HG02642 (cell line): ENCODE measurements around the gene ABLIM2.
A peak's percentile ranks its signal among the peaks of the same experiment; 100 is the strongest.
"Not testable (repeated sequence)": the region's sequence is repeated elsewhere in the genome, so short reads cannot be mapped to it uniquely, and the experiment has no call there.

Experiments used
- ATAC-seq: cut with Tn5 transposase; IDR thresholded peaks from one replicate; pipeline ENCODE4 v1.9.1; 2021; ENCODE audit warnings: mild to moderate bottlenecking; ENCODE audit not compliant: unreplicated experiment, poor library complexity

The ABLIM2 gene

DNA sequence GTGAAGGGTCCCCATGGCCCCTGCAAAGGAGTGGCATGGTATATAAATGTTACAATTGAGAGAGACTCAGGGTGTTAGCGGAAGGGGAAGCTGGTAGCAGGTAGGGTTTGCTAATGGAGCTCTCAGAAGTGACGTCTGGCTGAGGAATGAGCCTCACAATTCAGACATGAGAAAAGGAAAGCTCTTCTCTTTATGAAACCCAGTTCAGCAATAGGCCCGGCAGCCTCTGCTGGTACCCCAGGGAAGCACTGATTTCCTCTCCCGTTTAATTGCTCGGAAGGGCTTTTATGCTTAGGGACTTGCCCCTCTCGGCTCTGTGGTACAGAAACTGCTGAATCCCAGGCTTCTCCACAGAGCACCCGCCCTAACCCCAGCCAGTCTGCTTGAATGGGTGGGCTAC, 199.5 kb downstream of the ABLIM2 start:
- no peak for ATAC-seq

GRCh38 chr4:7956934-7957656, 201.5 kb downstream of the ABLIM2 start:
- ATAC-seq: no peak

DNA sequence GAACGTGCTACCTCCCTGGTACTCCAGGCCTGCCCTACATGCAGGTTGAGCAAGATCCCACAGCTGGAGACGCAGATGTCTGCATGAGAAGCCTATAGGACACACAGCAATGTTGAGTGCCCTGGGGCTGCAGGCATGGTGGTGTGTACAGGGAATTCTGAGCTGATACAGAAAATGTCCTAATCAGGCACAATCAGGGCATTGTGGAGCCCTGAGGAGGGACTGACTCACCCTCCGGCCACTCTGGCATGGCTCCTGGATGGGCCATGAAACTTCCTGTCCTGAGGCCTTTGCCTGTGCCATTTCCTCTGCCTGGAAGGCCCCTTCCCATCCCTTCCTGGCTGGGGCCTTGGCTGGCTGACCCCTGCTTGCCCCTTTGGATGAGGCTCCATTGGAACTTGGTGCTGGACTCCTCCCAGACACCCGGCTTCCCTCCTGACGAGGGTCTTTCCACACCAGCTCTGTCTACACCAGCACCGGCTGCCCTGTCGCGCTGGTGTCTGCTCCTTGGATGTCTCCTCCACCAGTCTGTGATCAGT, 202.3 kb downstream of the ABLIM2 start:
- no peak for ATAC-seq

- no peak for ATAC-seq
Measured at GRCh38 chr4:7955393-7955792, 203.2 kb downstream of the ABLIM2 start.

GRCh38 chr4:7952615-7953014, 206.0 kb downstream of the ABLIM2 start:
- no peak for ATAC-seq

GRCh38 chr4:7950301-7951092, 208.1 kb downstream of the ABLIM2 start:
- ATAC-seq: no peak

- ATAC-seq: no peak
Measured at GRCh38 chr4:7949759-7950158, 208.9 kb downstream of the ABLIM2 start.

GRCh38 chr4:7947927-7948326, 210.7 kb downstream of the ABLIM2 start:
- ATAC-seq: no peak

- no peak for ATAC-seq
Measured at GRCh38 chr4:7945709-7946380, 212.8 kb downstream of the ABLIM2 start.

GRCh38 chr4:7944599-7945220, 213.9 kb downstream of the ABLIM2 start:
- ATAC-seq: no peak

- ATAC-seq: not testable (repeated sequence)
Measured at GRCh38 chr4:7943688-7944087, 214.9 kb downstream of the ABLIM2 start.

GRCh38 chr4:7943211-7943610, 215.4 kb downstream of the ABLIM2 start:
- no peak for ATAC-seq

- ATAC-seq: no peak
Measured at GRCh38 chr4:7941965-7942496, 216.6 kb downstream of the ABLIM2 start.

DNA sequence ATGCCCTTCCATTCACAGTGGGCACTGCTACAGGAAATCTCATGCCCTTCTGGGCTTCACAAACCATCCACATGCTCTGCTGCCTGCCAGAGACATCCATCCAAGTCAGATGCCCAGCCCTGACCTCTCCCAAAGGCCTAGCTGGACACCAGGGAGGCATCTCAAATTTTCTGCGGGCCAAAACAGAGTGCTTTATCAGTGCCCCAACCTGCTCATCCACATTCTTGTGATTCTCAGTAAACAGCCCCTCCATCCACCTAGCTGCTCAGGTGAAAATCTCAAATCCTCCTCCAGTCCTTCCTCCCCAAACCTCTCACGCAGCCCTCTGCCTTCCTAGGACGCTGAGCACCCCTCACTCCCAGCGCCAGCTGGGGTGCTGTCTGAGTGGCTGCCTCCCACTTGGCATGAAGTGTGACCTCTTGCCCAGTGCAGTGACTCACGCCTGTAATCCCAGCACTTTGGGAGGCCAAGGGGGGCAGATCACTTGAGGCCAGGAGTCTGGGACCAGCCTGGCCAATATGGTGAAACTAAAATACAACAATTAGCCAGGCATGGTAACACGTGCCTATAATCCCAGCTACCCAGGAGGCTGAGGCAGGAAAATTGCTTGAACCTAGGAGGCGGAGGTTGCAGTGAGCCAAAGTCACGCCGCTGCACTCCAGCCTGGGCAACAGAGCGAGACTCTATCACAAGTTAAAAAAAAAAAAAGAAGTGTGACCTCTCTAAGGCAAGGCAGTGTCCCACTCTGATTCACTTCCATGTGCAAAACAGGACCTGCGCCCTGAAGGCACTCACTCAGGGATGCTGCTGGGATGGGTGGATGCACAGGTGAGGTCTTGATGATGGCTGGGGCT, 217.3 kb downstream of the ABLIM2 start:
- ATAC-seq: no peak

- peak; percentile 94 for ATAC-seq
Measured at GRCh38 chr4:7939377-7940108, 219.1 kb downstream of the ABLIM2 start, which contains the start of gene AFAP1. Gene AFAP1, minus strand, starts transcription at chr4:7939861. Its CDS starts 67,783 bp downstream, at chr4:7872078.

DNA sequence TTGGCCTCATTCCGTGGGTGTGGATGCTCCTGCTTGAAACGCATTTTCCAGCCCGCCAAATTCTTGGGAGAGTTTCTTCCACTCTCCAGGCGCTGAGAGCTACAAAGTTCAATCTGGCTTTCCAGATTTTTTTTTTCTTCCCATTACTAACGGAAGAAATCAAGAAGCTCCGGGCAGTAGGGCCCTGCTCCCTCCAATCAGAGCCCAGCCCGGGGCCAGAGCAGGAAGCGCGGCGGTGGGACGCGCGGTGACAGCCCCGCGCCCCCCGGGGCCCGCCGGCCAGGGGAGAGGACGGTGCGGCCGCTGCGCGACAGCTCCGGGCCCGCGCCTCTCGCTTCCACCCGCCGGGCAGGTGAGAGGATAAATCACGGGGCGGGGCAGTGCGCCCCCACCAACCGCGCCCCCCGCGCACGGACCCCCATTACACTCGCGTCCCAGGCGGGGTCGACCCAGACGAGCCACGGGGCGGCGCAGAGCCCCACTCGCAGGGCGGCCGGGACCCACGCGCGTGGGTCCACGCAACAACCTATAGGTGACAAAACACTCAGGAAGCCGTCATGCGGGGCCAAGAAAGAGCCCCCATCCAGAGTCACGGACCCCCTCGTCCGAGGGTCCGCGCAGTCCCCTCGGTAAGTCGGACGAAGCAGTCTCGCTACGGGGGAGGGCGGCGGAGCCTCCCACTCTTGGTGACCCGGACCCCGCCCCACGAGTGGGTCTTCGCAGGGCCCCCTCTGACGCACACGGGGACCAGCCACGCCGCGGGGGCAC, 219.8 kb downstream of the ABLIM2 start:
- no peak for ATAC-seq

GRCh38 chr4:7938266-7938608, 220.4 kb downstream of the ABLIM2 start:
- ATAC-seq: no peak

- no peak for ATAC-seq
Measured at GRCh38 chr4:7937006-7937405, 221.6 kb downstream of the ABLIM2 start.
